Activated CD4-positive, CD25-positive, alpha-beta regulatory T cell (primary cell): ENCODE measurements around the gene DDOST.
"Not testable (repeated sequence)": the region's sequence is repeated elsewhere in the genome, so short reads cannot be mapped to it uniquely, and the experiment has no call there.

Experiments used
- DNase-seq, 4 experiments: peaks; one replicate each; lab custom pipeline; 2025; lab: John Stamatoyannopoulos, UW

Gene DDOST

GRCh38 chr1:20625176-20626097 is 35.7 kb downstream of the DDOST start:
- DNase-seq, result no peak

- DNase-seq, result no peak
Observed at GRCh38 chr1:20624709-20625108, 36.5 kb downstream of the DDOST start.

GRCh38 chr1:20621012-20621411 is 40.2 kb downstream of the DDOST start:
- DNase-seq, result no peak

GRCh38 chr1:20619999-20620398 is 41.2 kb downstream of the DDOST start:
- DNase-seq, result no peak

GRCh38 chr1:20618550-20618949 is 42.6 kb downstream of the DDOST start:
- no peak for DNase-seq

- DNase-seq, result no peak
Observed at GRCh38 chr1:20616847-20617487, 44.2 kb downstream of the DDOST start.

- DNase-seq, result no peak
Observed at GRCh38 chr1:20615946-20616846, 45.0 kb downstream of the DDOST start.

- DNase-seq, result no peak
Observed at GRCh38 chr1:20614131-20614579, 47.0 kb downstream of the DDOST start.

GRCh38 chr1:20612221-20612746 is 48.9 kb downstream of the DDOST start:
- DNase-seq, result no peak

GRCh38 chr1:20611652-20612051 is 49.5 kb downstream of the DDOST start:
- no peak for DNase-seq

- DNase-seq, result no peak
Observed at GRCh38 chr1:20610970-20611369, 50.2 kb downstream of the DDOST start.

- DNase-seq, result no peak
Observed at GRCh38 chr1:20609541-20609940, 51.6 kb downstream of the DDOST start.

GRCh38 chr1:20606801-20607570 is 54.2 kb downstream of the DDOST start:
- not testable (repeated sequence) for DNase-seq

- DNase-seq, result no peak
Observed at GRCh38 chr1:20604678-20605077, 56.5 kb downstream of the DDOST start.

- no peak for DNase-seq
Observed at GRCh38 chr1:20603504-20604464, 57.4 kb downstream of the DDOST start.

GRCh38 chr1:20602851-20603450 is 58.2 kb downstream of the DDOST start:
- DNase-seq, result no peak
